Esophagus squamous epithelium (tissue), 4 donors: ENCODE data around the gene TTC39B.

Source experiments
- POLR2A ChIP-seq, 4 donors: fragments of 450-650 bp; IDR thresholded peaks; one replicate each; pipeline ENCODE4 v1.6.1; 2017; ENCODE audit warnings: antibody characterized with exemption in 4 of 4, mild to moderate bottlenecking in 4 of 4, moderate library complexity in 3 of 4
- TF ChIP-seq, protein P1 (sequence below), 6 experiments: fragments of 450-650 bp in 4 of 6; fragments of 200-600 bp in 2 of 6; sonication (generic) in 2 of 6; IDR thresholded peaks; one replicate each; pipeline ENCODE4 v1.5.1; 2016 to 2019; ENCODE audit warnings: antibody characterized with exemption in 6 of 6, mild to moderate bottlenecking in 4 of 6, moderate library complexity in 4 of 6

DNA sequence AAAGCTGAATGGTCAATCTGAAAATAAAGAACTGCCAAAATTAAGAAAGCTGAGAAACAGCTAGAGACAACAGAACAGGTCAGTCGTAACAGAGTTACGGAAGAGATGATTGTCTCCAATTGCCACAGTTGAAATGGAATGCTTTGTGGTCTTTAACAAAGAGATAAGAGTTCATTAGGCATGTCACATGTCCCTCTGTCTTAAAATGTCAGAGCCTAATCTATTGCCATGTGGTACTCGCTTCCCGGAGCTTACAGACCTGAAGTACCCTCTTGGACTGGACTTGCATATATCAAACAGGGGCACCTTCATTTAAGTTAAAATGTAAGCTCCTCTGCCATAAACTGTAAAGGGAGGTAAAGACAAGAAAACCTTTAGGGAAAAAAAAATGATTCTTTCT lies 19.7 kb downstream of the TTC39B start:
- no peak for TF ChIP-seq POLR2A (IDR thresholded peaks at IDR 0.05)
- TF ChIP-seq, protein P1, sequence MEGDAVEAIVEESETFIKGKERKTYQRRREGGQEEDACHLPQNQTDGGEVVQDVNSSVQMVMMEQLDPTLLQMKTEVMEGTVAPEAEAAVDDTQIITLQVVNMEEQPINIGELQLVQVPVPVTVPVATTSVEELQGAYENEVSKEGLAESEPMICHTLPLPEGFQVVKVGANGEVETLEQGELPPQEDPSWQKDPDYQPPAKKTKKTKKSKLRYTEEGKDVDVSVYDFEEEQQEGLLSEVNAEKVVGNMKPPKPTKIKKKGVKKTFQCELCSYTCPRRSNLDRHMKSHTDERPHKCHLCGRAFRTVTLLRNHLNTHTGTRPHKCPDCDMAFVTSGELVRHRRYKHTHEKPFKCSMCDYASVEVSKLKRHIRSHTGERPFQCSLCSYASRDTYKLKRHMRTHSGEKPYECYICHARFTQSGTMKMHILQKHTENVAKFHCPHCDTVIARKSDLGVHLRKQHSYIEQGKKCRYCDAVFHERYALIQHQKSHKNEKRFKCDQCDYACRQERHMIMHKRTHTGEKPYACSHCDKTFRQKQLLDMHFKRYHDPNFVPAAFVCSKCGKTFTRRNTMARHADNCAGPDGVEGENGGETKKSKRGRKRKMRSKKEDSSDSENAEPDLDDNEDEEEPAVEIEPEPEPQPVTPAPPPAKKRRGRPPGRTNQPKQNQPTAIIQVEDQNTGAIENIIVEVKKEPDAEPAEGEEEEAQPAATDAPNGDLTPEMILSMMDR (IDR thresholded peaks at IDR 0.05): no peak
